ENCODE data around the gene MRPL4. TPM values are rescaled to one million over a fixed set of nuclear protein-coding genes. Genes with fewer than 3 reads are reported as not detected.

MRPL4 gene
- total and polyA plus RNA-seq, 10 of the 15 experiments (the other 5 are each of a cell fraction or from before 2014, with no cell fraction given), result 0.79 to 221 (median 112) TPM

Small RNA genes lying within 50 kb of the gene (microRNA-seq; reads per million reads assigned to microRNA genes)
- 1.1 reads per million for gene MIR4322

Small RNA genes lying within 50 kb of the gene (small RNA-seq; reads per million reads assigned to genes)
- gene AC011511.1, result not detected
- 0.16 reads per million for gene MIR4322

Other genes with a start within 250 kb of the MRPL4 start
Only the 7 nearest of the 19 such genes appear.
- 87.7 and 114 TPM in 2 replicates for gene DNMT1, start 57.3 kb upstream of the MRPL4 start, total RNA-seq (2014; rRNA removed)
- gene DNMT1, start 57.3 kb upstream of the MRPL4 start, total RNA-seq (2014; rRNA removed; fragmentation: Illumina TruSeq; extraction: Trizol), result 67.2 and 70.0 TPM in 2 replicates
- 221 and 238 TPM in 2 replicates for gene DNMT1, start 57.3 kb upstream of the MRPL4 start, total RNA-seq (2021)
- 100 and 130 TPM in 2 replicates for gene DNMT1, start 57.3 kb upstream of the MRPL4 start, polyA plus RNA-seq (2011; rRNA removed)
- gene DNMT1, start 57.3 kb upstream of the MRPL4 start, polyA plus RNA-seq (2014; fragmentation: Illumina TruSeq; extraction: Trizol), result 132 and 137 TPM in 2 replicates
- gene DNMT1, start 57.3 kb upstream of the MRPL4 start, polyA plus RNA-seq (2014; fragmentation: Nextera tagmentation; extraction: Ambion mirVana), result 100 to 1,000 TPM; 128 to 149 TPM
- 107 and 126 TPM in 2 replicates for gene DNMT1, start 57.3 kb upstream of the MRPL4 start, polyA plus RNA-seq (2014; rRNA removed)
- 100 to 1,000 TPM; 280 to 290 TPM for gene DNMT1, start 57.3 kb upstream of the MRPL4 start, polyA plus RNA-seq (2016; fragmentation: Nextera tagmentation; extraction: Ambion mirVana)
- gene S1PR2, start 20.9 kb upstream of the MRPL4 start, total RNA-seq (2014; rRNA removed), result 13.0 and 13.3 TPM in 2 replicates
- gene S1PR2, start 20.9 kb upstream of the MRPL4 start, total RNA-seq (2014; rRNA removed; fragmentation: Illumina TruSeq; extraction: Trizol), result 9.3 and 9.8 TPM in 2 replicates
- 19.1 and 19.6 TPM in 2 replicates for gene S1PR2, start 20.9 kb upstream of the MRPL4 start, total RNA-seq (2021)
- gene S1PR2, start 20.9 kb upstream of the MRPL4 start, polyA plus RNA-seq (2011; rRNA removed), result 14.4 and 26.8 TPM in 2 replicates
- 6.3 and 7.1 TPM in 2 replicates for gene S1PR2, start 20.9 kb upstream of the MRPL4 start, polyA plus RNA-seq (2014; fragmentation: Illumina TruSeq; extraction: Trizol)
- 1 to 10 TPM; 4.9 to 9.6 TPM for gene S1PR2, start 20.9 kb upstream of the MRPL4 start, polyA plus RNA-seq (2014; fragmentation: Nextera tagmentation; extraction: Ambion mirVana)
- gene S1PR2, start 20.9 kb upstream of the MRPL4 start, polyA plus RNA-seq (2014; rRNA removed), result 9.9 and 10.9 TPM in 2 replicates
- 10 to 100 TPM; 18.6 to 20.6 TPM for gene S1PR2, start 20.9 kb upstream of the MRPL4 start, polyA plus RNA-seq (2016; fragmentation: Nextera tagmentation; extraction: Ambion mirVana)
- gene ICAM1, start 18.9 kb downstream of the MRPL4 start, total RNA-seq (2014; rRNA removed), result 72.9 and 77.7 TPM in 2 replicates
- 49.4 and 52.6 TPM in 2 replicates for gene ICAM1, start 18.9 kb downstream of the MRPL4 start, total RNA-seq (2014; rRNA removed; fragmentation: Illumina TruSeq; extraction: Trizol)
- 69.7 and 71.0 TPM in 2 replicates for gene ICAM1, start 18.9 kb downstream of the MRPL4 start, total RNA-seq (2021)
- 46.8 and 115 TPM in 2 replicates for gene ICAM1, start 18.9 kb downstream of the MRPL4 start, polyA plus RNA-seq (2011; rRNA removed)
- 61.9 and 67.8 TPM in 2 replicates for gene ICAM1, start 18.9 kb downstream of the MRPL4 start, polyA plus RNA-seq (2014; fragmentation: Illumina TruSeq; extraction: Trizol)
- 10 to 100 TPM in 1 of 2 experiments, 1 to 10 TPM in 1; 7.6 to 14.8 TPM for gene ICAM1, start 18.9 kb downstream of the MRPL4 start, polyA plus RNA-seq (2014; fragmentation: Nextera tagmentation; extraction: Ambion mirVana)
- 67.9 and 74.4 TPM in 2 replicates for gene ICAM1, start 18.9 kb downstream of the MRPL4 start, polyA plus RNA-seq (2014; rRNA removed)
- 10 to 100 TPM; 35.0 to 41.9 TPM for gene ICAM1, start 18.9 kb downstream of the MRPL4 start, polyA plus RNA-seq (2016; fragmentation: Nextera tagmentation; extraction: Ambion mirVana)
- gene ICAM4, start 34.7 kb downstream of the MRPL4 start, total RNA-seq (2014; rRNA removed), result 2.4 and 3.0 TPM in 2 replicates
- 1.2 and 1.3 TPM in 2 replicates for gene ICAM4, start 34.7 kb downstream of the MRPL4 start, total RNA-seq (2014; rRNA removed; fragmentation: Illumina TruSeq; extraction: Trizol)
- gene ICAM4, start 34.7 kb downstream of the MRPL4 start, total RNA-seq (2021), result 2.1 and 2.6 TPM in 2 replicates
- gene ICAM4, start 34.7 kb downstream of the MRPL4 start, polyA plus RNA-seq (2011; rRNA removed), result 0.20 and 0.31 TPM in 2 replicates
- gene ICAM4, start 34.7 kb downstream of the MRPL4 start, polyA plus RNA-seq (2014; fragmentation: Illumina TruSeq; extraction: Trizol), result 0.29 and 0.63 TPM in 2 replicates
- under 1 TPM; 0.69 to 0.72 TPM for gene ICAM4, start 34.7 kb downstream of the MRPL4 start, polyA plus RNA-seq (2014; fragmentation: Nextera tagmentation; extraction: Ambion mirVana)
- 3.0 and 3.4 TPM in 2 replicates for gene ICAM4, start 34.7 kb downstream of the MRPL4 start, polyA plus RNA-seq (2014; rRNA removed)
- 1 to 10 TPM; 4.1 to 5.1 TPM for gene ICAM4, start 34.7 kb downstream of the MRPL4 start, polyA plus RNA-seq (2016; fragmentation: Nextera tagmentation; extraction: Ambion mirVana)
- gene ICAM5, start 37.7 kb downstream of the MRPL4 start, total RNA-seq (2014; rRNA removed), result 0.76 and 1.3 TPM in 2 replicates
- 0.36 and 0.55 TPM in 2 replicates for gene ICAM5, start 37.7 kb downstream of the MRPL4 start, total RNA-seq (2014; rRNA removed; fragmentation: Illumina TruSeq; extraction: Trizol)
- 3.0 and 4.6 TPM in 2 replicates for gene ICAM5, start 37.7 kb downstream of the MRPL4 start, total RNA-seq (2021)
- gene ICAM5, start 37.7 kb downstream of the MRPL4 start, polyA plus RNA-seq (2011; rRNA removed), result 1.4 and 3.5 TPM in 2 replicates
- 0.48 TPM in 1 of 2 replicates, not detected in the other for gene ICAM5, start 37.7 kb downstream of the MRPL4 start, polyA plus RNA-seq (2014; fragmentation: Illumina TruSeq; extraction: Trizol)
- gene ICAM5, start 37.7 kb downstream of the MRPL4 start, polyA plus RNA-seq (2014; fragmentation: Nextera tagmentation; extraction: Ambion mirVana), result not detected
- gene ICAM5, start 37.7 kb downstream of the MRPL4 start, polyA plus RNA-seq (2014; rRNA removed), result 3.2 and 4.6 TPM in 2 replicates
- under 1 TPM; 0.14 to 0.59 TPM for gene ICAM5, start 37.7 kb downstream of the MRPL4 start, polyA plus RNA-seq (2016; fragmentation: Nextera tagmentation; extraction: Ambion mirVana)
- 1.3 and 1.7 TPM in 2 replicates for gene ZGLP1, start 57.6 kb downstream of the MRPL4 start, total RNA-seq (2014; rRNA removed)
- 0.67 and 0.78 TPM in 2 replicates for gene ZGLP1, start 57.6 kb downstream of the MRPL4 start, total RNA-seq (2014; rRNA removed; fragmentation: Illumina TruSeq; extraction: Trizol)
- gene ZGLP1, start 57.6 kb downstream of the MRPL4 start, total RNA-seq (2021), result 2.5 and 4.1 TPM in 2 replicates
- gene ZGLP1, start 57.6 kb downstream of the MRPL4 start, polyA plus RNA-seq (2011; rRNA removed), result 0.49 and 0.94 TPM in 2 replicates
- 0.19 and 0.98 TPM in 2 replicates for gene ZGLP1, start 57.6 kb downstream of the MRPL4 start, polyA plus RNA-seq (2014; fragmentation: Illumina TruSeq; extraction: Trizol)
- under 1 TPM; 0.29 to 0.48 TPM for gene ZGLP1, start 57.6 kb downstream of the MRPL4 start, polyA plus RNA-seq (2014; fragmentation: Nextera tagmentation; extraction: Ambion mirVana)
- 4.6 and 5.6 TPM in 2 replicates for gene ZGLP1, start 57.6 kb downstream of the MRPL4 start, polyA plus RNA-seq (2014; rRNA removed)
- gene ZGLP1, start 57.6 kb downstream of the MRPL4 start, polyA plus RNA-seq (2016; fragmentation: Nextera tagmentation; extraction: Ambion mirVana), result 1 to 10 TPM; 1.8 to 2.0 TPM
- gene FDX2, start 63.8 kb downstream of the MRPL4 start, total RNA-seq (2014; rRNA removed), result 19.5 and 29.0 TPM in 2 replicates
- 15.0 and 16.2 TPM in 2 replicates for gene FDX2, start 63.8 kb downstream of the MRPL4 start, total RNA-seq (2014; rRNA removed; fragmentation: Illumina TruSeq; extraction: Trizol)
- gene FDX2, start 63.8 kb downstream of the MRPL4 start, total RNA-seq (2021), result 22.4 and 24.6 TPM in 2 replicates
- 5.0 and 12.4 TPM in 2 replicates for gene FDX2, start 63.8 kb downstream of the MRPL4 start, polyA plus RNA-seq (2011; rRNA removed)
- 5.9 and 24.9 TPM in 2 replicates for gene FDX2, start 63.8 kb downstream of the MRPL4 start, polyA plus RNA-seq (2014; fragmentation: Illumina TruSeq; extraction: Trizol)
- gene FDX2, start 63.8 kb downstream of the MRPL4 start, polyA plus RNA-seq (2014; fragmentation: Nextera tagmentation; extraction: Ambion mirVana), result 1 to 10 TPM; 1.4 to 4.1 TPM
- gene FDX2, start 63.8 kb downstream of the MRPL4 start, polyA plus RNA-seq (2014; rRNA removed), result 31.7 TPM in 2 replicates
- 10 to 100 TPM; 34.4 to 50.4 TPM for gene FDX2, start 63.8 kb downstream of the MRPL4 start, polyA plus RNA-seq (2016; fragmentation: Nextera tagmentation; extraction: Ambion mirVana)

Measured in GM12878 (cell line).